HG03039 (cell line): Measurements from ENCODE around the gene FOXP1.
"Not testable (repeated sequence)": the region's sequence is repeated elsewhere in the genome, so short reads cannot be mapped to it uniquely, and the experiment has no call there.

Source experiments
- ATAC-seq: cut with Tn5 transposase; IDR thresholded peaks from one replicate; pipeline ENCODE4 v1.9.1; 2021; ENCODE audit warnings: mild to moderate bottlenecking, moderate library complexity; ENCODE audit not compliant: unreplicated experiment

Gene FOXP1

DNA sequence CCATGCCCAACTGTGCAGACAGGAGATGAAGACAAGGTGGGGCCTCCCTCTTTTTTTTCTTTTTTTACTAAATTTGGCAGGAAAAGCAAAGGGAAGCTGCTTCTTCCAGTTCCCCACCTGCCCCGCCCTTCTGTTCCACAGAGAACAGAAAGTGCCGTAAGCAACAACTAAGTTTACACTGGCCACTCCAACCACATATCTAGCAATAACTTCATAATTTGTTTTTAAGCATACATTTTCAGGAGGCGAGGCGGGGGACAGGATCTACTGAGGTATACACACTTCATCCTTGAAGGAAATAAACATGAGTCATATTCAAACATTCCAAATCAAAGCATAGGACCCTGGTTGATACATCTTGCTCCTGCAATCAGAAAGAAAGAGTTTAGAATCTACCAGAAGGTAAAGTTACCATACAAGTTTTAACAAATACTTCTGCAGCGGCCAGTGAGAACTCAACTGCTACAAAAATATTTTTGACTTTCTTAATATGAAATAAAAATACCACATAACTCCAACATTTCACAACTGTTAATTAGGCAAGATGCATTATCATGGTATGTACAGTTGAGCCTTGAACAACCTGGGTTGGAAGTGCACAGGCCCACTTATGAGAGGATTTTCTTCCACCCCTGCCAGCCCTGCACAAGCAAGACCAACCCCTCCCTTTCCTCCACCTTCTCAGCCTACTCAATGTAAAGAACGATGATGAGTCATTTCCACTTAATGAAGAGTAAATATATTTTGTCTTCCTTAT is 50.7 kb downstream of the FOXP1 start:
- ATAC-seq, result no peak

DNA sequence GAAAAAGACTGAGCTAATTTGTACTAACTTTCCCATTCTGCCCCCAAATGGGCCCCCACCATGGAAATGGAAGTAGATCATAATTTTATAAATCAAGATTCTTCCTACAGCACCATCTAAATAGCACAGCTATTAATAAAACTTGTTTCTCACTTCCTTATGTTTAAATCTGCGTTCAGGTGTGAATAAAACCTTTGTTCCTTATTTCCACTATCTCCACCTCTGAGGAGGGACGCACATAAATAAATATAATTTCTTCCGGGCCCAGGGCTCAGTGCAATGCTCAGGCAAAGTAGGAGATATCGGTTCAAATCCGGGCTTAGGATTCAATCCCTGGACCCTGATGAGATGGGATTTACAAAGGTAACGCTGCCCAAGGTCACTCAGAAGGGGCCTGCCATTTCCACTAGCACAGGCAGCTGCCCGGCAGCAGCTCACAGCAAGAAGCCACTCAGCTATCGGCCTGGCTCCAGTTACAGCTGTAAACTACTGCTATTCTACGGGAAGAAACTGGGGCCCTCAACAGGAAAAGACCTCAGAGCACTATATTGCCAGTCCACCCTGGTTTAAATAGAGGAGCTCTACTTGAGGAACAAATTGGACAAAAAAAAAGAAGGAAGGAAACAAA is 52.5 kb downstream of the FOXP1 start:
- ATAC-seq, result no peak

DNA sequence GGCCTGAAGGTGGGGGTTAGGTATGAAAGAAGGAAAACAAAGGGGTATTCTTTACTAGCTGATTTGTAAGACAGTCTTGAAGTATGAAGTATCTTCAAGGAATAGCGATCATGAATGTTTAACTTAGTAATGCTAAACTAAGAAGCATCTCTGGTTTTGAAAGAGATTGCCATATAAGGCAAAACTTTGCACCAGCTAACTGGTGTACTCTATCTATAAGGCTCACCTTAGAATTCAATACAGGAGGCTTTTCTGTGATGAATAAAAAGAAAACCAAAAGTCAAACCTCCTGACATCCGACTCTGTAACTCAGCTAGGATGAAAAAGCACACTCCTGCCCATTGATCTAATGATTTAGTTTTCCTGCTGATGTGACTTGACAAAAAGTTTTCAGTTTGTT is 54.7 kb downstream of the FOXP1 start:
- no peak for ATAC-seq

DNA sequence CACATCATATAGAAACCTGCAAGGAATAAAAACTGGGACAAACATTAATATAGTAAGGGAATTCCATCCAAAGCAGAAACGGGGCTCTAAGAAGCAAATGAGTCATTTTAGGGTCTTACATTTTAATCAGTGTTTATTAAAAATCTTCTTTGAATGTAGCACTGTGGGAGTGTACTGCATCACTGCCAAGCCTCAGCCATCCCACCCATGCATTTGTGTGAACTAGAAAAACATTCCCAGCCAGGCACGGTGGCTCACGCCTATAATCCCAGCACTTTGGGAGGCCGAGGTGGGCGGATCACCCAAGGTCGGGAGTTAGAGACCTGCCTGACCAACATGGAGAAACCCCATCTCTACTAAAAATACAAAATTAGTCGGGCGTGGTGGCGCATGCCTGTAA is 57.1 kb downstream of the FOXP1 start:
- not testable (repeated sequence) for ATAC-seq

DNA sequence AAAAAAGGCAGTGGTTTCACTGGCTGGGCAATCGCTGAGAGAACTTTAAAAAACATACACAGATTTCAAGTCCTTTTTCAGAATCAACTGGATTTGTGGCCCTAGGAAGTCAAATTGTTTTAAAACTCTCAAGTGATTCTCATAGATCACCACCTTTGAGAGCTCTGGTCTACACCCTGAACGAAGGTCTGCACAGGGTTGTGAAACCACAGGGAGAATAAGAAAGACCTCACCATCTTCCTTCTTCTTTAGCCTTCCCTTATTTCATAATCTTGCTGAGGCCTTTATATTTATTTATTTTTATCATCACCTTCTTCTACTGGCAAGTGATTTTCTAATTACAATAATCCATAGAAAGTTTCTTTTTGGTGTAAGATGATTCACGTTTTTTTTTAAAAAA is 58.1 kb downstream of the FOXP1 start:
- no peak for ATAC-seq

DNA sequence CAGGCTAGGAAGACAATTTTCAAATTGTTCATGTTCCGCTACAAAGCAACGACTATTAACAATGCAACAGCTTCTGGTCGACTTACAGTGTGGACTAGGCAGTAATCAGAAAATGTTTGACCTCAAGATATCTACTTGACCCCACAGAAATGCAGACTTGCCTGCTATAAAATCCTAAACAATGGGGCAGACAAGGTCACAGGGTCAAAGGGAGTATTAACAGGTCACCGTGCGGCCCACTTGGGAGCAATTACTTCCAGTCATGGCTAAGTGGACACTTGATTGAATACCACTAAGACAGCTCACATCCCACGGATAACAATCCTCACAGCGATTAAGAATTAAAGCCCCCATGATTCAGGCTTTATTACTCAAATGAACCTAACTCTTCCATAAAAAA is 58.9 kb downstream of the FOXP1 start:
- no peak for ATAC-seq

DNA sequence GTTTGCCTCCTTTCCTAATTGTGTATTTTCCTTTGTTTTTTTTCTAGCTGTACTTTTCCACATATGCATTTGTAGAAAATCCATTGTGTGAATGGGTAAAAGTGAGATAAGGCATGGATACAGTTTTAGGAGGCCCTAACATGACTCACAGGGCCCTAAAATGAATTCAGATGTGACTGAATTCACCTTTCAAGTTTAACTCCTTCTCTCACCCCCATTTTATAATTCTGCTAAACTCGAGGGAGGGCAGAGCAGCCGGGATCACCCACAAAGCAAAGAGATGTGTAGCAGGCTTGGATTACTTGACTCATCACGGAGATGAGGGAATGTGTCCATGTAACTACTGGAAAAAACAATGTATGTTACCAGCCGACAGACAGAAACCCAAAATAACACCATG is 59.9 kb downstream of the FOXP1 start:
- no peak for ATAC-seq

DNA sequence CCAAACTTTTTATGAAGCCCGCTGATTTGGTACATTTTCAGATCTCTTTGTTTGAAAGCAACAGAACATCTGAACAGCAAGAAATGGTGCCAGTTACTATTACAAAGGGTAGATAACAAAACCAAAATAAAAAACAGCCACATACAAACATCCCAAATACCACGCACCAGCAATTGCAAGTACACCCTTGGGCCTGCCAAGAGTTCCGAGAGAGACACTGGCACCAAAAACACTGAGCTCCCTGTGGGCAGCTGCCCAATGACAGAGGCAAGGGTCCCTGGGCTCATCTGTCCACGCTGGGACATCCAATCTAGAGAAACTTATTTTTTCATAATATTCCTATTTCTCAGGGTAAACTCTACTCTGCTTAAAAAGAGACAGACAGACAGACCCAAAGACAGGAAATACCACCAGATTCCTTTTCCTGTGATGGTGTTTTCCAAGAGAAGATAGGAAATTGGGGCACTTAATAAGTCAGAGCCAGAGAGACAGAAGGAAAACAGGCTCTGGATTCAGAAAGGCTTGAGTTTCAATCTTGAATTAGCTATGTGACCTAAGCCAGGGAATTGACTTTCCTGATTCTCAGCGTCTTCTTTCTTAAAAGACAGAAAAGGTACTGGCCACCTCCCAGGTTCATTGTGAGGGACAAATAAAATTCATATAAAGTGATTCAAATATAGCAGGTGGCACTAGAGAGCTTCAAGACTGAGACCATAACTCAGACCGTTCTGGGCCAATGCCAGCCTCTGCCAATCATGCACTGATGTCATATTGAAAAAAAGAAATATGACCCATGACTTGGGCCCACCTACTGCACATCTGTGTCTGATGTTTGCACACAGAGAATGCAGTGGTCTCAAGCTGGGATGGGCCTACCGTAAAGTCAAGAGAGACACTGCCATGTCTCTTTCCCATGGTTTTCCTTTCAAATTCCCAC is 61.3 kb downstream of the FOXP1 start:
- no peak for ATAC-seq

DNA sequence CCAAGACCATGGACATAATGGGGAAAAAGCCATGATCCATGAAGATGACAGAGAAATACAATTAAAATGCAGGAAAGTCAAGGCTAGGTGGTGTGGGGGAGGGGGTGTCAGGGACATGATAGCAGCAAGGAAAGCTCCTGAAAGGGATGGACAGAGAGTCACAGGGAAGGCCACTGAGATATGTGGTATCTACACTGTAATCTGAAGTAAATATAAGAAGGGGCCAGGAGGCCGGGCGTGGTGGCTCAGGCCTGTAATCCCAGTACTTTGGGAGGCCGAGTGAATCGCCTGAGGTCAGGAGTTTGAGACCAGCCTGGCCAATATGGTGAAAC is 62.5 kb downstream of the FOXP1 start:
- no peak for ATAC-seq

DNA sequence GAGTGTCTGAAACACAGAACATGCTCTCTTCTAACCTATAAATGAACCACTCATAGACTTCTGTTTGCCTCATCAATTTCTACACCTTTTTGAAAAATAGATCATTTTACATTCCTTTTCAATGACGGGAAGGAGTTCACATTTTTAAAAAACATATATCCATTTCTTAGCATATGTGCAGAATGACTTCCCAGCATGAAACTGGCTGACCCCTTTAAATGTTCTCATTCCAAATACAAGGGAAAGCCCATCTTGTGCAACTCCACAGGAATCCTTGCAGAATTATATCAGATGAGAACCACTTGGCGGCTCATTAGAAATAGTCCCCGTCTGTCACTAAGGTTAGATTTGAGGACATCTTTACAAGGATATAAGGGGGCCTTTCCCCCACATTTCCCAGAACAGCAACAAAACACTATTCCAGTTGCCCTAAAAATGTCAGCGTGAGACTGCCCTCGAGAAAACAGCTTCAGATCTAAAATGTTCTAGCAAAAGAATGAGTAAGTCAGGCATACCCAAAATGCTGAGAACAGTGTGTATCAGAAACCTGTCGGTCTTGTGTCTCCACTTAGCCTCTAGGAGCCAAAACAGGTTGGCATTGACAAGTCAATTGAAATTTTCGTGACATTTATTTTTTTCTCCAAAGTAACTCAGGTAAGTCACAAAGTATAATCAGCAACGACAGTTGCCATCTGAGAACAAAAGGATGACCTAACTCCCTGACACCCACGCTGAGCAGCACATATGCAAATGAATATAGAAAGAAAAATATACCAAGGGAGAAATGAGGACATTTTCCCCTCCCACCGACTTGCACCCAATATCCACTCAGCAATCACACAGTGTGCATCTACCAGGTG is 63.1 kb downstream of the FOXP1 start:
- ATAC-seq, result no peak

DNA sequence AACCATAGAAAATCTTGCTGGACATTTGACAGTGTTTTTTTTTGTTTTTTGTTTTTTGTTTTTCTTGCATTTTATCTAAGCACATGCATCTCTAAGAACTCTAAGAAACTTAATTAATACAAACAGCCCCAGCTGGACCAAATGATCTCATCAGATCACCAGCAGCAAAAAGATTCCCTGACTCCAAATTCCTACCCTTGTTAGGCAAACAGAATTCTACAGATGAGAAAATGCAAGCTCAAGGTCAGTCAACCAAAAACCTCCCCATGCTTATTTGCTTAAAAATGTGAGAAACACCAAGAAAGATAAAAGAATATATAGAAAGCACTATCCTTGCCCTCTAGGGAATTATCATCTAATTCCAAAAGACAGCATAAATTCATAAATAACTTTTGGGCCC is 65.4 kb downstream of the FOXP1 start:
- no peak for ATAC-seq

DNA sequence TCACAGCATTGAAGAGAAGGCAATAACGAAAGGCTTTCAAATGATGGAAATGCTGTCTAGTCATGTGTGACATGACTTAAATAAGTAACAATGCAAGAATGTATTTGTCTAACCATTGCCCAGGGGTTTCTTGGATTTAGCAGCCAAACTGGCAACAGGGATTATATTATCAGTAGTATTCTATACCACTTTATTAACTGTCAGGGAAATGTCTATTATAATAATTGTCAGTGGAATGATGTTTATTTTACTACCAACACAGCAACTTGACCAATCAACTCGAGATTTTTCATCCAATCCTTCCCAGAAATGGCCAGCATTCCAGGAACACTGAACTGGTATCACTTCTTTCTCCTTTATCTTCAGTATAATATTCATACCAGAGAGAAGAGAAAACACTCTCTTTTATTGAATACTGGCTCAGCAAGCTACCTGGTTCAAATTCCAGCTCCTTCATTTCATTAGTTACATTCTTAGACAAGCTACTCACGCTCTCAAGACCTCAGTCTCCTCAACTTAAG is 66.2 kb downstream of the FOXP1 start:
- ATAC-seq, result no peak

DNA sequence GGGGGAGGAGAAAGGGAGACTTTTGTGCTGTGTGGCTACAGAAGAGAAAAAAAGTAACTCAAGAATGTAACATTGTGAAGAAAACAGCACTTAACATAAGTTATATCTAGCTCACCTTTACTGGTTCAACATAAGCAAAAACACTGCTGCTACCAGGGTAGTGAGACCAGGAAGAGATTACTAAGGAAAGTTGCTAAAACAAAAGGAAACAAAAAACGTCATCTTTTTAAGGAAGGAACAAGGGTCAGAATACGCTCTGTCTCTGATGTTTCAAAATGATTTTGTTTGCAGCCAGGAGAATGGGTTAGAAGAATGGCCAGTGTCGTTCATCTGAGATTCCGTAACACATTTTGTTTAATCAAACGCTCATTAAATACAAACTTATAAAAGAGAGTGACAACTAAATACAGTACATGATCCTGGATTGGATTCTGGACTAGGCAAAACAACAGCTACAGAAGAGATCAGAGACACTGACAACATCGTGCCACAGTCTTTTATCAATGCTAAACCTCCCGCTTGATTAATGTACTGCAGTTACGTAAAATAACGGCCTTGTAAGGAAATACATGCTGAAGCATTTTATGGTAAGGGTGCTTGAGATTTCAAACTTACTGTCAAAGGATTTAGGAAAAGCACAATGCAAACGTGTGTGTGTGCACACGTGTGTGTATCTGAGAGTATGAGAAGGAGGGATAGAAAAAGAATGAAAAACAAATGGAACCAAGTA is 67.7 kb downstream of the FOXP1 start:
- ATAC-seq, result no peak

DNA sequence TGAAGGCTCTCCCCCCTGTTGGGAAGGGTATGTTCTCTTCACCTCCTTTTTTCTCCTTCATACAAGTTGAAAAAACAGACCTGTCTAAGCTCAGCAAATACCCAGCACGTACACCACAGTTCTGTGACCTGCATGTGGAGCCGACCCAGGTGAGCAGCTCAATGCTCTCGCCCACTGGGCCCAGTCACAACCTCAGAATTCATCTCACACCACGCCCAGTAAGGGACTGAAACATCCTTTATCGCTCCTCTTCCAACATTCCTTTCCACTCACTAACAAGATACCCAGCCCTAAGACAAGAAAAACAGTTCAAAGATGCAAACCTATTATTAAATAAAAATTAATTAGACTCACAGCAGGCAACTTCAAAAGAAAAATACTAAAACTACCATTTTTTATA is 68.9 kb downstream of the FOXP1 start:
- no peak for ATAC-seq

DNA sequence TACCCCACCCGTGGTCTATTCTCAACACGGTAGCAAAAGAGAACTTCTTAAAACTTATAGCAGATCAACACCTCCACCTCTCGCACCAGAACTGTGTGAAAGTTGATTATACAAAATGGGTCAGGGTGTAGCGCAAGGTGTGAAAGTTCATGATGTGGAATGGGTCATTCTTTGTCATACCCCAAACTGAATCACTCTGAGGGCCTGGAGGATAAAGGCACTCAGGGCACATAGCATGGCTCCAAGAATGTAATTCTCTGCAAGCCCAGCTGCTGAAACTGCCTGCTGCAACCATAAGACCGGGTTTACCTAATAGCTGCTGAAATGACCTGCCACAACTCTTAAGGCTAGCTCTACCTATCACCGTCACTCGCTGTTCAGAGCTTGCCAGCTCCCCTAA is 70.0 kb downstream of the FOXP1 start:
- no peak for ATAC-seq

DNA sequence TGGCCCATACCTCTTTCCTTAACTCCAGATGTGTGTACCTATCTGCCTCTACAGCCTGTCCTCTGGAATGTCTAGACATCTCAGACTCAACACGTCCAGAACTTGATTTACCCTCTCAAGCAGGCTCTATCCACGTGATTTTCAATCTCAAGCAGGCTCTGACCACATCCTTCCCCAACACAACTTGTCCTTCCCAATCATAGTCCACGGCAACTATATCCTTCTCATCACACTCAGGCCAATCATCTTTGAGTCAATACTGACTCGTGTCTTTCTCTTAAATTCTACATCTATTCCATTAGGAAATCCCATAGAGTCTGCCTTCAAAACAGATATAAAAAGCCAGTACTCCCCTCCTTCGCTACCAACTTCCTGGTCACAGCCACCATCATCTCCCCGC is 70.4 kb downstream of the FOXP1 start:
- ATAC-seq, result no peak

DNA sequence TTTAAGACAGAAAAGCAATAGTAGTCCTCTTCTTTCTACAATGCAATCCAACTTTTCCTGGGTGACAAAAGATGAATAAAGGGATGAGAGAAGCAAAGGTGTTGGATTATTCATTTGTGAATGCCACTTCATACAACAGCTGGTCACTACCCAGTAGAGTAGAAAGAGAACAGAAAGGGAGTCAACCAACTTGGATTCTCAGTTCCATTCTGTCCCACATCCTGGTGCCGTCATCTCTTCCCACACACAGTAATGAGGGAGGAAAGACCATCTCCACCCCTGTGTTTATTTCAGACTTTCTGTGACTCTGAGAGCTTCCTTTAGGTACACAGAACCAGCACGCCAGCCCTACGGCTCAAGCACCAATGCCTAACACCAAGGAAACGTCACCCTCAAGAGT is 71.0 kb downstream of the FOXP1 start:
- ATAC-seq, result no peak

DNA sequence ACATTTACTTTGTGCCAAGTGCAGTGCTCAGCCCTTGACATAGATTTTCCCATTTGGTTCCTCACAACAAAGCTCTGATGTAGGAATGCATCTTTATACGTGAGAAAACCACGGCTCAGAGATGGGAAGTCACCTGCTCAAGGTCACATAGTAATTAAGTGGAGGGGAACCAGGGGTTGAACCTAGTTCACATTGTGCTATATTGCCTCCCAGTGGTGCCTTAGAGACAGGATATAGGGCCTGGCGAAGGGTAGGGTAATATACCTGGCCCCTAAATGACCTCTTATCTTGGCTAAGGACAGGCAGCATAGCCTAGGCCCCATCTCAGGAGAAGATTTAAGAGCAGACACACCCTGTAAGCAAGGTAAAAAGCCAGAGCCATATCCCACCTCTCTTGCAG is 71.5 kb downstream of the FOXP1 start:
- no peak for ATAC-seq

DNA sequence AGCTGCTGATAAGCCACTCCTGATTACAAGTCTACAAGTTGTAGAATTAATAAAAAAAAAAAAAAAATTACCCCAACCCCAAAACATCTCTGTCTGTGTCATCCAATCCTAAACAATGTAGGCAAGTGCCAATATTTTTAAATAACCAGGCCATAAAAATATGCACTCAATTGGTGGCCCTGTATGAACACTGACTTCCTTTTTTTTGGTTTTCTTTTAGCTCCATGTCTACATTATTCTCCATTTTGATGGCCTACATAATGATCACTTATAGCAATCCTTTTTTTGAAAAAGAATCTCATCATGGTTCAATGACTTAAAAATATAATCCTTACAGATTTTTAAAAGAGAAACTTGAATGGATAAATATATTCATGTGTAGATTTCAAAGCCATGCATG is 72.1 kb downstream of the FOXP1 start:
- ATAC-seq, result no peak

DNA sequence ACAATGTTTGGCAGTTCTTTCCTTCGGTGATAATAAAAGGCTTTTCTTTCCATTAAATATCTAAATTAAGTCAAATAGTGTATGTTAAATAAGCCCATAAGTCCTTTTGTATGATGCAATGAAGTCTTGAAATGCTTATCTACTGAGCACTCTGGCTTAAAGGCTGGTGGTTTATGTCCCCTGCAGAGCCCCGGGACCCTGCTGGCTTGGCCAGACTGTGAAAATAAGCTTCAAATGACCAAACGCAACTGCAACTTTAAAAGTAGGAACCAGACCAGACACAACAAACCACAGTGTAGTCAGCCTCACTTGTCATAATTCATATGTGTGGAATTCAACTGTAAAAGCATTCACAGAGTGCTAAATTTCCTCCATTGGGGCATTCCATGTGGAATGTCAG is 72.5 kb downstream of the FOXP1 start:
- no peak for ATAC-seq
